Loucy (cell line): Measurements from ENCODE around the gene GORASP2.
A peak's percentile ranks its signal among the peaks of the same experiment; 100 is the strongest.

Experiments
- H2AFZ ChIP-seq: fragments of 200-600 bp; sonication (generic); 2 replicates; pipeline ENCODE4 v1.6.0; 2016; ENCODE audit warnings: antibody characterized with exemption, mild to moderate bottlenecking, low read length, moderate library complexity
- H3F3A ChIP-seq: fragments of 200-600 bp; 2 replicates; pipeline ENCODE4 v1.6.0; 2016; ENCODE audit warnings: antibody characterized with exemption, low read depth, mild to moderate bottlenecking
- H3K27me3 ChIP-seq: fragments of 200-600 bp; sonication (generic); 2 replicates; pipeline ENCODE4 v1.6.1; 2014; ENCODE audit warnings: low read length, mild to moderate bottlenecking; ENCODE audit not compliant: insufficient read depth, poor library complexity, severe bottlenecking
- H3K36me3 ChIP-seq: fragments of 200-600 bp; sonication (generic); 2 replicates; pipeline ENCODE4 v1.6.1; 2016; ENCODE audit warnings: low read length; ENCODE audit not compliant: insufficient read depth
- H3K4me1 ChIP-seq: fragments of 200-600 bp; sonication (generic); 2 replicates; pipeline ENCODE4 v1.5.1; 2014; ENCODE audit warnings: low read length, mild to moderate bottlenecking; ENCODE audit not compliant: insufficient read depth, poor library complexity, severe bottlenecking
- H3K4me2 ChIP-seq: fragments of 200-600 bp; sonication (generic); 2 replicates; pipeline ENCODE4 v1.6.0; 2014; ENCODE audit warnings: antibody characterized with exemption, low read length, low read depth, mild to moderate bottlenecking; ENCODE audit not compliant: poor library complexity, severe bottlenecking
- H3K4me3 ChIP-seq: fragments of 200-600 bp; sonication (generic); 2 replicates; pipeline ENCODE4 v1.5.1; 2014; ENCODE audit warnings: low read length, mild to moderate bottlenecking, mixed read lengths; ENCODE audit not compliant: poor library complexity, severe bottlenecking
- H3K79me2 ChIP-seq: fragments of 200-600 bp; sonication (generic); 2 replicates; pipeline ENCODE4 v1.6.1; 2014; ENCODE audit warnings: low read length; ENCODE audit not compliant: insufficient read depth
- H3K9ac ChIP-seq: fragments of 200-600 bp; sonication (generic); 2 replicates; pipeline ENCODE4 v1.6.0; 2014; ENCODE audit warnings: mild to moderate bottlenecking, low read depth, low read length, moderate library complexity; ENCODE audit not compliant: poor library complexity, severe bottlenecking
- H3K9me2 ChIP-seq: fragments of 200-600 bp; sonication (generic); replicated peaks from 2 replicates; pipeline ENCODE4 v1.6.1; 2016; ENCODE audit warnings: low read depth, low read length, mixed read lengths
- H3K9me3 ChIP-seq: fragments of 200-600 bp; sonication (generic); 2 replicates; pipeline ENCODE4 v1.6.1; 2014; ENCODE audit warnings: mild to moderate bottlenecking, antibody characterized with exemption, low read length, low read depth; ENCODE audit not compliant: insufficient read depth
- H4K20me1 ChIP-seq: fragments of 200-600 bp; sonication (generic); 2 replicates; pipeline ENCODE4 v1.6.0; 2014; ENCODE audit warnings: antibody characterized with exemption, low read length, mild to moderate bottlenecking; ENCODE audit not compliant: insufficient read depth, poor library complexity, severe bottlenecking
- CTCF ChIP-seq: fragments of 200-600 bp; sonication (generic); conservative IDR thresholded peaks from 2 replicates; pipeline ENCODE4 v1.5.1; 2014; ENCODE audit warnings: mild to moderate bottlenecking, antibody characterized with exemption, low read length
- EZH2phosphoT487 ChIP-seq: fragments of 200-600 bp; IDR thresholded peaks from 2 replicates; pipeline ENCODE4 v1.6.1; 2018; ENCODE audit warnings: antibody characterized with exemption, mild to moderate bottlenecking, moderate library complexity, borderline replicate concordance

The GORASP2 gene

GRCh38 chr2:170925923-170926322 lies 3.1 kb upstream of the GORASP2 start:
- Histone ChIP-seq H3F3A (no peaks in the 10 kb centered on the region), H3K4me1 (peaks cover 17% of the 10 kb centered on the region), H3K4me2 (no peak overlapping the region), H2AFZ (no peak overlapping the region), H3K9ac (no peak overlapping the region), H4K20me1 (peaks cover 18% of the 10 kb centered on the region), H3K9me3 (peaks cover 25% of the 10 kb centered on the region), H3K9me2 (no peaks in the 10 kb centered on the region), H3K36me3 (no peaks in the 10 kb centered on the region), H3K27me3 (no peaks in the 10 kb centered on the region), H3K79me2 (peaks cover 19% of the 10 kb centered on the region), H3K4me3 (no peak overlapping the region)
- TF ChIP-seq CTCF, result no peak
- TF ChIP-seq EZH2phosphoT487, result no peak

GRCh38 chr2:170926743-170927297 lies 2.2 kb upstream of the GORASP2 start:
- Histone ChIP-seq H3F3A (no peaks in the 10 kb centered on the region), H3K27me3 (no peaks in the 10 kb centered on the region), H3K4me2 (no peak overlapping the region), H4K20me1 (peaks cover 27% of the 10 kb centered on the region), H3K9me3 (peaks cover 25% of the 10 kb centered on the region), H3K4me3 (no peak overlapping the region), H3K9me2 (no peaks in the 10 kb centered on the region), H3K79me2 (peaks cover 28% of the 10 kb centered on the region), H3K9ac (no peak overlapping the region), H3K4me1 (peaks cover 24% of the 10 kb centered on the region), H2AFZ (no peak overlapping the region), H3K36me3 (no peaks in the 10 kb centered on the region)
- TF ChIP-seq EZH2phosphoT487 (no peak), CTCF (no peak)

- H3K27me3 ChIP-seq, result no peaks in the 10 kb centered on the region
- peaks cover 42% of the 10 kb centered on the region for H3K79me2 ChIP-seq
- peaks cover 36% of the 10 kb centered on the region for H3K4me1 ChIP-seq
These were observed 823 bp upstream of the GORASP2 start for GRCh38 chr2:170928036-170928823.

More at GRCh38 chr2:170928036-170928823, 823 bp upstream of the GORASP2 start:
- Histone ChIP-seq H3K4me3 (peak overlapping the region; percentile 73), H4K20me1 (peaks cover 39% of the 10 kb centered on the region), H3K4me2 (peak overlapping the region; percentile 82), H3K9me2 (no peaks in the 10 kb centered on the region), H2AFZ (peak overlapping the region; percentile 84), H3K36me3 (no peaks in the 10 kb centered on the region; the same call in 1 of the 2 replicates), H3K9ac (peak overlapping the region; percentile 87), H3F3A (no peaks in the 10 kb centered on the region), H3K9me3 (peaks cover 16% of the 10 kb centered on the region)
- TF ChIP-seq CTCF, result no peak
- no peak for TF ChIP-seq EZH2phosphoT487
